ENCODE data around the gene EXOSC9. TPM values are rescaled to one million over a fixed set of nuclear protein-coding genes. Genes with fewer than 3 reads are reported as not detected.
"Not testable (repeated sequence)": the region's sequence is repeated elsewhere in the genome, so short reads cannot be mapped to it uniquely, and the experiment has no call there.

EXOSC9 gene
- polyA plus RNA-seq (2012; ENCODE audit: insufficient read depth, insufficient read length, low read depth) = 27.5 TPM

GRCh38 chr4:121800961-121801714, at the start of gene EXOSC9:
Gene EXOSC9, plus strand, starts transcription at chr4:121801323. Its CDS starts 102 bp downstream, at chr4:121801425.
- Histone ChIP-seq H3K9me3 (no peaks in the 10 kb centered on the region), H3K27me3 (no peaks in the 10 kb centered on the region), H3K4me1 (no peaks in the 10 kb centered on the region), H3K4me3 (ENCODE audit: low read depth, low read length) (peak within 1 kb of the TSS; percentile 93), H3K36me3 (peaks cover 36% of the 10 kb centered on the region)
- peak; percentile 92 for DNase-seq
- no peak for TF ChIP-seq CTCF (IDR thresholded peaks at IDR 0.05; ENCODE audit: low read depth, low read length)

GRCh38 chr4:121752142-121752541, 49.0 kb upstream of the EXOSC9 start:
- H3K27me3 ChIP-seq; DNase-seq; H3K9me3 ChIP-seq; H3K4me3 ChIP-seq (ENCODE audit: low read depth, low read length); H3K4me1 ChIP-seq; H3K36me3 ChIP-seq: not testable (repeated sequence)

GRCh38 chr4:121758925-121759568, 42.1 kb upstream of the EXOSC9 start:
- no peak for DNase-seq
- Histone ChIP-seq H3K4me3 (ENCODE audit: low read depth, low read length) (no peak overlapping the region), H3K27me3 (peaks cover 27% of the 10 kb centered on the region), H3K9me3 (no peaks in the 10 kb centered on the region), H3K36me3 (no peaks in the 10 kb centered on the region), H3K4me1 (no peaks in the 10 kb centered on the region)
- no peak for TF ChIP-seq CTCF (IDR thresholded peaks at IDR 0.05; ENCODE audit: low read depth, low read length)

- H3K9me3 ChIP-seq = no peaks in the 10 kb centered on the region
- no peak overlapping the region for H3K4me3 ChIP-seq (ENCODE audit: low read depth, low read length)
- no peaks in the 10 kb centered on the region for H3K36me3 ChIP-seq
- TF ChIP-seq CTCF (IDR thresholded peaks at IDR 0.05; ENCODE audit: low read depth, low read length) = no peak
- no peaks in the 10 kb centered on the region for H3K4me1 ChIP-seq
- DNase-seq = no peak
- H3K27me3 ChIP-seq = peaks cover 39% of the 10 kb centered on the region
Observed at GRCh38 chr4:121760205-121760604, 40.9 kb upstream of the EXOSC9 start.

GRCh38 chr4:121764303-121764701, 36.8 kb upstream of the EXOSC9 start:
- Histone ChIP-seq H3K9me3 (no peaks in the 10 kb centered on the region), H3K4me1 (no peaks in the 10 kb centered on the region), H3K36me3 (no peaks in the 10 kb centered on the region), H3K27me3 (peaks cover 53% of the 10 kb centered on the region), H3K4me3 (ENCODE audit: low read depth, low read length) (no peak overlapping the region)
- no peak for DNase-seq
- TF ChIP-seq CTCF (IDR thresholded peaks at IDR 0.05; ENCODE audit: low read depth, low read length) = no peak

GRCh38 chr4:121764702-121765367, 36.3 kb upstream of the EXOSC9 start, which contains the start of gene SMIM43:
Gene SMIM43, minus strand, starts transcription at chr4:121765164. Its CDS starts 59 bp downstream, at chr4:121765105.
- H3K27me3 ChIP-seq = peaks cover 49% of the 10 kb centered on the region
- no peaks in the 10 kb centered on the region for H3K36me3 ChIP-seq
- DNase-seq = no peak
- no peak within 1 kb of the TSS for H3K4me3 ChIP-seq (ENCODE audit: low read depth, low read length)
- no peak for TF ChIP-seq CTCF (IDR thresholded peaks at IDR 0.05; ENCODE audit: low read depth, low read length)
- no peaks in the 10 kb centered on the region for H3K4me1 ChIP-seq
- H3K9me3 ChIP-seq = no peaks in the 10 kb centered on the region
